Measurements from ENCODE around the gene LRIG3.

LRIG3 gene

GRCh38 chr12:58922849-58923248 lies 2.5 kb upstream of the LRIG3 start:
- no peaks in the 10 kb centered on the region for H3K9me3 ChIP-seq (ENCODE audit: insufficient read depth, low read length)
- TF ChIP-seq EZH2phosphoT487 (IDR thresholded peaks at IDR 0.05; ENCODE audit: low read depth) (no peak), CTCF (IDR thresholded peaks at IDR 0.05; ENCODE audit: low read depth, low read length) (no peak)
- no peak overlapping the region for H3K9ac ChIP-seq (ENCODE audit: low read length)
- no peaks in the 10 kb centered on the region for H3K79me2 ChIP-seq (ENCODE audit: low read length)
- H4K20me1 ChIP-seq (ENCODE audit: insufficient read depth, low read length), result no peaks in the 10 kb centered on the region
- H3K4me3 ChIP-seq (ENCODE audit: low read length), result no peak overlapping the region
- no peaks in the 10 kb centered on the region for H3K36me3 ChIP-seq (replicated peaks; ENCODE audit: low read depth, low read length)
- H2AFZ ChIP-seq (ENCODE audit: low read depth, low read length), result no peak overlapping the region
- H3K27ac ChIP-seq (ENCODE audit: low read length), result no peak overlapping the region
- H3K4me2 ChIP-seq (ENCODE audit: low read length), result no peak overlapping the region
- no peaks in the 10 kb centered on the region for H3K4me1 ChIP-seq (ENCODE audit: low read length)
- no peaks in the 10 kb centered on the region for H3K27me3 ChIP-seq (ENCODE audit: low read depth, low read length)

- no peak overlapping the region for H3K27ac ChIP-seq (ENCODE audit: low read length)
- H2AFZ ChIP-seq (ENCODE audit: low read depth, low read length), result no peak overlapping the region
- H3K36me3 ChIP-seq (replicated peaks; ENCODE audit: low read depth, low read length), result no peaks in the 10 kb centered on the region
- H4K20me1 ChIP-seq (ENCODE audit: insufficient read depth, low read length), result no peaks in the 10 kb centered on the region
- H3K4me1 ChIP-seq (ENCODE audit: low read length), result no peaks in the 10 kb centered on the region
- H3K4me2 ChIP-seq (ENCODE audit: low read length), result no peak overlapping the region
- H3K79me2 ChIP-seq (ENCODE audit: low read length), result no peaks in the 10 kb centered on the region
- H3K9ac ChIP-seq (ENCODE audit: low read length), result no peak overlapping the region
- H3K9me3 ChIP-seq (ENCODE audit: insufficient read depth, low read length), result no peaks in the 10 kb centered on the region
- TF ChIP-seq EZH2phosphoT487 (IDR thresholded peaks at IDR 0.05; ENCODE audit: low read depth) (no peak), CTCF (IDR thresholded peaks at IDR 0.05; ENCODE audit: low read depth, low read length) (no peak)
- no peaks in the 10 kb centered on the region for H3K27me3 ChIP-seq (ENCODE audit: low read depth, low read length)
- H3K4me3 ChIP-seq (ENCODE audit: low read length), result no peak overlapping the region
Measured at GRCh38 chr12:58920961-58921861, 907 bp upstream of the LRIG3 start.

GRCh38 chr12:58919231-58920101 lies 838 bp downstream of the LRIG3 start:
- Histone ChIP-seq H3K9ac (ENCODE audit: low read length) (no peak overlapping the region), H3K9me3 (ENCODE audit: insufficient read depth, low read length) (no peaks in the 10 kb centered on the region), H2AFZ (ENCODE audit: low read depth, low read length) (no peak overlapping the region), H3K27me3 (ENCODE audit: low read depth, low read length) (no peaks in the 10 kb centered on the region), H3K4me1 (ENCODE audit: low read length) (no peaks in the 10 kb centered on the region), H3K27ac (ENCODE audit: low read length) (no peak overlapping the region), H4K20me1 (ENCODE audit: insufficient read depth, low read length) (no peaks in the 10 kb centered on the region), H3K79me2 (ENCODE audit: low read length) (no peaks in the 10 kb centered on the region), H3K4me3 (ENCODE audit: low read length) (no peak overlapping the region), H3K4me2 (ENCODE audit: low read length) (no peak overlapping the region), H3K36me3 (replicated peaks; ENCODE audit: low read depth, low read length) (no peaks in the 10 kb centered on the region)
- no peak for TF ChIP-seq EZH2phosphoT487 (IDR thresholded peaks at IDR 0.05; ENCODE audit: low read depth)
- no peak for TF ChIP-seq CTCF (IDR thresholded peaks at IDR 0.05; ENCODE audit: low read depth, low read length)

GRCh38 chr12:58918469-58918844 lies 1.8 kb downstream of the LRIG3 start:
- H3K9ac ChIP-seq (ENCODE audit: low read length), result no peak overlapping the region
- H3K79me2 ChIP-seq (ENCODE audit: low read length), result no peaks in the 10 kb centered on the region
- H3K36me3 ChIP-seq (replicated peaks; ENCODE audit: low read depth, low read length), result no peaks in the 10 kb centered on the region
- H3K4me2 ChIP-seq (ENCODE audit: low read length), result no peak overlapping the region
- H3K4me1 ChIP-seq (ENCODE audit: low read length), result no peaks in the 10 kb centered on the region
- no peaks in the 10 kb centered on the region for H3K27me3 ChIP-seq (ENCODE audit: low read depth, low read length)
- no peak overlapping the region for H2AFZ ChIP-seq (ENCODE audit: low read depth, low read length)
- no peaks in the 10 kb centered on the region for H3K9me3 ChIP-seq (ENCODE audit: insufficient read depth, low read length)
- TF ChIP-seq CTCF (IDR thresholded peaks at IDR 0.05; ENCODE audit: low read depth, low read length), result no peak
- TF ChIP-seq EZH2phosphoT487 (IDR thresholded peaks at IDR 0.05; ENCODE audit: low read depth), result no peak
- no peak overlapping the region for H3K4me3 ChIP-seq (ENCODE audit: low read length)
- H4K20me1 ChIP-seq (ENCODE audit: insufficient read depth, low read length), result no peaks in the 10 kb centered on the region
- no peak overlapping the region for H3K27ac ChIP-seq (ENCODE audit: low read length)

All from OCI-LY3 (cell line).